SK-N-SH (cell line): Measurements from ENCODE around the gene PSMC2. TPM values are rescaled to one million over a fixed set of nuclear protein-coding genes. Genes with fewer than 3 reads are reported as not detected.

Experiments
- CTCF ChIA-PET: fragments of 300-600, 350-600 bp; formaldehyde crosslinking; extraction: SDS; loops from one replicate; lab custom pipeline; 2021; lab: Yijun Ruan, JAX
- POLR2A ChIA-PET: fragments of 350-600 bp; sonication (Branson Sonifier 250); formaldehyde crosslinking; extraction: SDS; loops from one replicate; lab custom pipeline; 2020; ENCODE audit warnings: antibody characterized with exemption, inconsistent platforms; lab: Yijun Ruan, JAX
- DNase-seq: peaks from one replicate; pipeline ENCODE4 v3.0.0; 2012
- H2AFZ ChIP-seq: fragments of 200-600 bp; sonication (generic); 2 replicates; pipeline ENCODE4 v1.8.1; 2016; ENCODE audit warnings: antibody characterized with exemption, mild to moderate bottlenecking, low read depth
- H3F3A ChIP-seq: fragments of 200-600 bp; sonication (generic); replicated peaks from 2 replicates; pipeline ENCODE3; 2016; ENCODE audit warnings: antibody characterized with exemption, mild to moderate bottlenecking; ENCODE audit not compliant: insufficient read depth
- H3K27ac ChIP-seq, 2 experiments: fragments of 200-500 bp in 1 of 2; fragments of 200-600 bp in 1 of 2; sonication (Bioruptor generic) in 1 of 2; sonication (generic), shearing (Covaris generic) in 1 of 2; 2 replicates each; pipeline versions ENCODE4 v1.5.1 to v1.6.1; 2014 to 2016; ENCODE audit warnings: low read depth in 2 of 2, inconsistent platforms in 1 of 2, low read length in 1 of 2, mild to moderate bottlenecking in 1 of 2, mixed read lengths in 1 of 2
- H3K27me3 ChIP-seq: fragments of 200-600 bp; sonication (generic), shearing (Covaris generic); 2 replicates; pipeline ENCODE4 v1.6.1; 2016; ENCODE audit warnings: mixed run types; ENCODE audit not compliant: insufficient read depth
- H3K36me3 ChIP-seq, 2 experiments: fragments of 200-500 bp in 1 of 2; fragments of 200-600 bp in 1 of 2; sonication (Bioruptor generic) in 1 of 2; sonication (generic) in 1 of 2; replicated peaks in 1 of 2; 2 replicates each; pipeline versions ENCODE3 to v1.5.1; 2014 to 2016; ENCODE audit warnings: low read length in 1 of 2, mild to moderate bottlenecking in 1 of 2; ENCODE audit not compliant: insufficient read depth in 2 of 2, control insufficient read depth in 1 of 2
- H3K4me1 ChIP-seq, 2 experiments: fragments of 200-500 bp in 1 of 2; fragments of 200-600 bp in 1 of 2; sonication (Bioruptor generic) in 1 of 2; sonication (generic), shearing (Covaris generic) in 1 of 2; 2 replicates each; pipeline versions ENCODE4 v1.5.1 to v1.6.1; 2014 to 2016; ENCODE audit warnings: low read depth in 1 of 2, low read length in 1 of 2, mixed run types in 1 of 2; ENCODE audit not compliant: insufficient read depth in 2 of 2, control insufficient read depth in 1 of 2
- H3K4me2 ChIP-seq: fragments of 200-600 bp; sonication (generic), shearing (Covaris generic); 2 replicates; pipeline ENCODE4 v1.6.1; 2017; ENCODE audit warnings: mixed run types
- H3K4me3 ChIP-seq, 2 experiments: fragments of 200-500 bp in 1 of 2; fragments of 200-600 bp in 1 of 2; sonication (Bioruptor generic) in 1 of 2; sonication (generic), shearing (Covaris generic) in 1 of 2; 2 replicates each; pipeline versions ENCODE4 v1.5.1 to v1.8.1; 2014 to 2016; ENCODE audit warnings: low read depth in 2 of 2, inconsistent platforms in 1 of 2, low read length in 1 of 2, mild to moderate bottlenecking in 1 of 2, mixed read lengths in 1 of 2, moderate library complexity in 1 of 2
- H3K79me2 ChIP-seq: fragments of 200-600 bp; sonication (generic); 2 replicates; pipeline ENCODE4 v1.8.1; 2017; ENCODE audit warnings: mild to moderate bottlenecking; ENCODE audit not compliant: insufficient read depth
- H3K9ac ChIP-seq: fragments of 200-600 bp; sonication (generic); 2 replicates; pipeline ENCODE4 v1.6.1; 2017; ENCODE audit warnings: mixed run types
- H3K9me2 ChIP-seq: fragments of 200-600 bp; sonication (generic); 2 replicates; pipeline ENCODE4 v1.6.1; 2017; ENCODE audit warnings: mixed run types
- H3K9me3 ChIP-seq: fragments of 200-600 bp; sonication (generic); 2 replicates; pipeline ENCODE4 v1.6.1; 2017; ENCODE audit warnings: mixed run types, mild to moderate bottlenecking, moderate library complexity
- H4K20me1 ChIP-seq: fragments of 200-600 bp; sonication (generic); 2 replicates; pipeline ENCODE4 v1.6.1; 2017; ENCODE audit warnings: mild to moderate bottlenecking, mixed run types; ENCODE audit not compliant: insufficient read depth
- CTCF ChIP-seq: fragments of 200-600 bp; sonication (generic); IDR thresholded peaks from 2 replicates; pipeline ENCODE4 v1.6.1; 2017; ENCODE audit warnings: antibody characterized with exemption, mild to moderate bottlenecking, moderate library complexity
- ELF1 ChIP-seq: IDR thresholded peaks from 2 replicates; pipeline ENCODE4 v1.4.0; 2012
- EP300 ChIP-seq, 2 experiments: IDR thresholded peaks; 2 replicates each; pipeline versions ENCODE4 v1.4.0 to v1.6.1; 2012; ENCODE audit warnings: borderline replicate concordance in 1 of 2, low read depth in 1 of 2, low read length in 1 of 2
- EZH2phosphoT487 ChIP-seq: fragments of 200-600 bp; sonication (generic); IDR thresholded peaks from 2 replicates; pipeline ENCODE4 v1.6.1; 2017; ENCODE audit warnings: low read depth, mixed run types, mild to moderate bottlenecking, antibody characterized with exemption, moderate library complexity, borderline replicate concordance
- FOXJ3 ChIP-seq: sonication (generic); formaldehyde crosslinking; IDR thresholded peaks from 2 replicates; pipeline ENCODE4 v1.5.1; 2020; ENCODE audit warnings: mild to moderate bottlenecking, missing genetic modification reagents
- GABPA ChIP-seq: IDR thresholded peaks from 2 replicates; pipeline ENCODE4 v1.4.0; 2012; ENCODE audit warnings: low read depth, mild to moderate bottlenecking
- GATA2 ChIP-seq: sonication (generic); formaldehyde crosslinking; IDR thresholded peaks from 2 replicates; pipeline ENCODE4 v1.5.0; 2020; ENCODE audit warnings: mild to moderate bottlenecking, missing genetic modification reagents
- MXI1 ChIP-seq: IDR thresholded peaks from 2 replicates; pipeline ENCODE4 v1.6.1; 2012; ENCODE audit warnings: mild to moderate bottlenecking, low read depth, low read length, improper control_type of control experiment
- NRF1 ChIP-seq: IDR thresholded peaks from 2 replicates; pipeline ENCODE4 v1.6.1; 2012; ENCODE audit warnings: low read depth, mild to moderate bottlenecking, low read length
- RCOR1 ChIP-seq: fragments of 150-350 bp; IDR thresholded peaks from 2 replicates; pipeline ENCODE4 v1.6.1; 2017; ENCODE audit warnings: antibody characterized with exemption, low read length
- SIN3A ChIP-seq: IDR thresholded peaks from 2 replicates; pipeline ENCODE4 v1.6.1; 2012; ENCODE audit warnings: low read depth, mild to moderate bottlenecking, low read length, moderate library complexity, borderline replicate concordance
- TAF1 ChIP-seq: IDR thresholded peaks from 2 replicates; pipeline ENCODE4 v1.6.1; 2012; ENCODE audit warnings: low read depth, mild to moderate bottlenecking, low read length, moderate library complexity, borderline replicate concordance
- TCF12 ChIP-seq: IDR thresholded peaks from 2 replicates; pipeline ENCODE4 v1.4.0; 2012
- TEAD4 ChIP-seq: IDR thresholded peaks from 2 replicates; pipeline ENCODE4 v1.4.0; 2012; ENCODE audit warnings: mild to moderate bottlenecking, borderline replicate concordance; ENCODE audit not compliant: insufficient read depth
- YY1 ChIP-seq: IDR thresholded peaks from 2 replicates; pipeline ENCODE4 v1.4.0; 2012; ENCODE audit warnings: low read depth, mild to moderate bottlenecking
- ZBTB33 ChIP-seq: IDR thresholded peaks from 2 replicates; pipeline ENCODE4 v1.4.0; 2012; ENCODE audit warnings: low read depth, borderline replicate concordance
- WGBS: methylation state at CpG from one replicate; pipeline ENCODE4 v1.1.6; 2017; ENCODE audit warnings: low lambda C conversion rate; 5-methylcytosine and 5-hydroxymethylcytosine counted together
- polyA plus RNA-seq, 3 experiments: library from polyadenylated mRNA; depleted of rRNA; stranded (reverse); fragments of >200 nt; gene quantifications; 2 replicates each; pipeline ENCODE4 v1.2.3, GENCODE V29; 2012

PSMC2 gene
- polyA plus RNA-seq, 1 of the 3 experiments (the other 2 are of a cell fraction) = 231 TPM

GRCh38 chr7:103336761-103337160, 10.7 kb upstream of the PSMC2 start:
- Histone ChIP-seq H4K20me1 (0 out of 2 replicates have a peak, but pooled peaks cover 3% of the 10 kb centered on the region), H3K27ac (no peak overlapping the region), H3K4me1 (no peaks in the 10 kb centered on the region), H3K9me2 (no peaks in the 10 kb centered on the region), H3F3A (no peaks in the 10 kb centered on the region), H3K9me3 (no peaks in the 10 kb centered on the region), H3K79me2 (peaks cover 94% of the 10 kb centered on the region), H3K9ac (no peak overlapping the region), H3K36me3 (peaks cover 44 to 56% of the 10 kb centered on the region in 2 experiments), H2AFZ (no peak overlapping the region), H3K4me3 (no peak overlapping the region), H3K27me3 (no peaks in the 10 kb centered on the region)
- no peak for DNase-seq
- 86% methylated on average over 2 of the region's 2 CpGs for whole genome bisulfite sequencing
- CTCF ChIA-PET = no interaction called here
- TF ChIP-seq EZH2phosphoT487 = no peak
- no peak for TF ChIP-seq RCOR1
- no peak for TF ChIP-seq TAF1
- TF ChIP-seq, all 33 proteins: peak for 0
- H3K4me2 ChIP-seq = no peak overlapping the region
- POLR2A ChIA-PET = no interaction called here

- no peak for DNase-seq
- no peak overlapping the region for H3K9ac ChIP-seq
- no peak overlapping the region for H3K27ac ChIP-seq
- ChIA-PET CTCF (interaction anchor here (1.3 kb wide), 1 partner anchor 12 kb away, joined by 5 read pairs; no protein-coding TSS in a partner anchor), POLR2A (no interaction called here)
- H3K9me2 ChIP-seq = no peaks in the 10 kb centered on the region
- no peaks in the 10 kb centered on the region for H3K9me3 ChIP-seq
- peaks cover 94% of the 10 kb centered on the region for H3K79me2 ChIP-seq
- H3K4me1 ChIP-seq = peaks cover 3 to 5% of the 10 kb centered on the region in 2 experiments; a peak in 1 of 4 replicates
- 98% methylated on average over 2 of the region's 2 CpGs for WGBS
- no peak for TF ChIP-seq ZBTB33
- TF ChIP-seq EZH2phosphoT487 = no peak
- TF ChIP-seq GABPA = no peak
- TF ChIP-seq TCF12 = no peak
- TF ChIP-seq MXI1 = no peak
- no peak for TF ChIP-seq FOXJ3
- no peaks in the 10 kb centered on the region for H3K27me3 ChIP-seq
- no peak overlapping the region for H3K4me2 ChIP-seq
- H3K4me3 ChIP-seq = no peak overlapping the region
- H3K36me3 ChIP-seq = peaks cover 46 to 47% of the 10 kb centered on the region in 2 experiments
- H2AFZ ChIP-seq = no peak overlapping the region
- H3F3A ChIP-seq = no peaks in the 10 kb centered on the region
- 0 out of 2 replicates have a peak, but pooled peaks cover 3% of the 10 kb centered on the region for H4K20me1 ChIP-seq
Observed at GRCh38 chr7:103338864-103339263, 8.6 kb upstream of the PSMC2 start.

GRCh38 chr7:103341466-103341865, 6.0 kb upstream of the PSMC2 start:
- Histone ChIP-seq H3K4me3 (no peak overlapping the region), H3K4me1 (peaks cover 5 to 7% of the 10 kb centered on the region in 2 experiments; a peak in 1 of 4 replicates), H3K9me2 (no peaks in the 10 kb centered on the region), H3K9ac (no peak overlapping the region), H3K9me3 (no peaks in the 10 kb centered on the region), H3K27me3 (no peaks in the 10 kb centered on the region), H2AFZ (no peak overlapping the region), H3K27ac (no peak overlapping the region), H3F3A (no peaks in the 10 kb centered on the region), H3K79me2 (peaks cover 85% of the 10 kb centered on the region), H4K20me1 (0 out of 2 replicates have a peak, but pooled peaks cover 3% of the 10 kb centered on the region), H3K36me3 (peaks cover 27 to 44% of the 10 kb centered on the region in 2 experiments), H3K4me2 (no peak overlapping the region)
- no peak for DNase-seq
- POLR2A ChIA-PET = no interaction called here
- WGBS = 82% methylated on average over 2 of the region's 2 CpGs
- CTCF ChIA-PET = no interaction called here
- TF ChIP-seq NRF1 (no peak), YY1 (no peak), TEAD4 (no peak), EP300 (IDR thresholded peaks at IDR 0.05; ENCODE audit: borderline replicate concordance in 1 of 2, low read depth in 1 of 2, low read length in 1 of 2) (no peak), GATA2 (no peak), ELF1 (no peak), SIN3A (no peak), CTCF (no peak)
